Measurements from ENCODE around the gene NDEL1. TPM values are rescaled to one million over a fixed set of nuclear protein-coding genes. Genes with fewer than 3 reads are reported as not detected.

Gene NDEL1, protein sequence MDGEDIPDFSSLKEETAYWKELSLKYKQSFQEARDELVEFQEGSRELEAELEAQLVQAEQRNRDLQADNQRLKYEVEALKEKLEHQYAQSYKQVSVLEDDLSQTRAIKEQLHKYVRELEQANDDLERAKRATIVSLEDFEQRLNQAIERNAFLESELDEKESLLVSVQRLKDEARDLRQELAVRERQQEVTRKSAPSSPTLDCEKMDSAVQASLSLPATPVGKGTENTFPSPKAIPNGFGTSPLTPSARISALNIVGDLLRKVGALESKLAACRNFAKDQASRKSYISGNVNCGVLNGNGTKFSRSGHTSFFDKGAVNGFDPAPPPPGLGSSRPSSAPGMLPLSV
- 67.3 and 150 TPM in 2 replicates for total RNA-seq (2011; cell fraction: chromatin; rRNA removed; ENCODE audit: low replicate concordance)
- total RNA-seq (2011; cell fraction: nucleolus; rRNA removed) = 50.3 and 51.5 TPM in 2 replicates
- total RNA-seq (2011; cell fraction: nucleoplasm; rRNA removed) = 71.7 and 72.9 TPM in 2 replicates
- total RNA-seq (2014; rRNA removed) (17.3 and 19.0 TPM in 2 replicates), total RNA-seq (2014; rRNA removed; fragmentation: Illumina TruSeq; extraction: Trizol) (21.1 and 25.3 TPM in 2 replicates), total RNA-seq (2015; rRNA removed; fragmentation: Illumina TruSeq; extraction: Trizol) (22.7 and 23.7 TPM in 2 replicates), total RNA-seq (2021) (23.5 and 26.6 TPM in 2 replicates), polyA plus RNA-seq (2011; rRNA removed) (29.1 and 30.5 TPM in 2 replicates), polyA plus RNA-seq (2014; fragmentation: Illumina TruSeq; extraction: Trizol) (26.9 and 28.6 TPM in 2 replicates), polyA plus RNA-seq (2014; fragmentation: Nextera tagmentation; extraction: Ambion mirVana) (1 to 10 TPM in 1 of 2 experiments, under 1 TPM in 1; 0.86 to 2.0 TPM), polyA plus RNA-seq (2014; rRNA removed) (29.2 and 38.7 TPM in 2 replicates), polyA minus RNA-seq (2011; rRNA and poly(A)+ RNA removed) (29.0 and 31.7 TPM in 2 replicates), Bru-seq, nascent RNA (percentile 84 among the genes with signal in this experiment), BruChase-seq, experiment 1, labeled RNA remaining after a 2-hour chase (percentile 85 among the genes with signal in this experiment), BruChase-seq, experiment 2, labeled RNA remaining after a 6-hour chase (percentile 85 among the genes with signal in this experiment)
- polyA plus RNA-seq (2011; cell fraction: cytosol; rRNA removed) = 29.5 and 36.3 TPM in 2 replicates
- polyA plus RNA-seq (2011; cell fraction: nucleus; rRNA removed) = 70.1 and 75.1 TPM in 2 replicates
- polyA plus RNA-seq (2012) = 19.6 and 20.6 TPM in 2 replicates
- 10.7 and 14.2 TPM in 2 replicates for polyA minus RNA-seq (2011; cell fraction: cytosol; rRNA and poly(A)+ RNA removed)
- polyA minus RNA-seq (2011; cell fraction: nucleus; rRNA and poly(A)+ RNA removed) = 28.3 and 50.1 TPM in 2 replicates
- long read RNA-seq, experiment 1, transcript NDEL1-204 (1 exons, 3,927 nt) = minor isoform, 14 of 57 reads
- long read RNA-seq, experiment 1, transcript NDEL1-201 (9 exons, 2,372 nt) = major isoform, 19 of 57 reads
- long read RNA-seq, experiment 1, partial matches to known transcripts = 5 of 57 reads
- long read RNA-seq, experiment 1, other reads (novel, unspliced or antisense) = 15 of 57 reads
- long read RNA-seq, experiment 2, transcript NDEL1-201 (9 exons, 2,372 nt) = major isoform, 10 of 29 reads
- long read RNA-seq, experiment 2, transcript NDEL1-204 (1 exons, 3,927 nt) = minor isoform, 7 of 29 reads
- long read RNA-seq, experiment 2, partial matches to known transcripts = 2 of 29 reads
- long read RNA-seq, experiment 2, other reads (novel, unspliced or antisense) = 8 of 29 reads
- long read RNA-seq, experiment 3, transcript NDEL1-201 (9 exons, 2,372 nt) = major isoform, 10 of 14 reads
- long read RNA-seq, experiment 3, partial matches to known transcripts = 0 of 14 reads
- long read RNA-seq, experiment 3, other reads (novel, unspliced or antisense) = 2 of 14 reads

- peaks cover 14% of the 10 kb centered on the region; the same call in 2 of the 3 replicates for H3K36me3 ChIP-seq (ENCODE audit: control insufficient read depth, insufficient read depth, low read length)
- peaks cover 0 to 7% of the 10 kb centered on the region in 2 experiments; a peak in 3 of 5 replicates for H3K4me1 ChIP-seq (replicated peaks in 1 of 2; ENCODE audit: control insufficient read depth in 2 of 2, insufficient read depth in 2 of 2, low read length in 2 of 2)
- peak within 1 kb of the TSS; percentile 96 for H3K4me3 ChIP-seq
- in situ Hi-C loops (cut with MboI) (no loop called here), intact Hi-C loops (cut with micrococcal nuclease) (no loop called here)
- peak within 1 kb of the TSS; percentile 94 for H3K4me2 ChIP-seq (ENCODE audit: insufficient read depth, low read length)
- peak within 1 kb of the TSS; percentile 91 to 96 for H3K9ac ChIP-seq (ENCODE audit: insufficient read depth in 1 of 2, low read depth in 2 of 2, low read length in 2 of 2)
- DNase-seq (ENCODE audit: extremely low read depth in 1 of 4, low spot score in 3 of 4) (peak; percentile 95 to 98 (median 96)), FAIRE-seq (peak; percentile 83), ATAC-seq (peak; percentile 99)
- BruUV-seq (replicated peaks) = TSS peak; percentile 92
- H3K27ac ChIP-seq (ENCODE audit: extremely low read depth, low read depth, low read length) = peak within 1 kb of the TSS; percentile 95
- H3K9me1 ChIP-seq (ENCODE audit: control insufficient read depth, insufficient read depth, low read length) = no peaks in the 10 kb centered on the region
- H3K27me3 ChIP-seq (ENCODE audit: control insufficient read depth in 2 of 2, insufficient read depth in 2 of 2, low read length in 2 of 2) = no peaks in the 10 kb centered on the region
- ChIA-PET CTCF (ENCODE audit: low intra/inter-chr PET ratio) (no interaction called here), POLR2A (interaction anchor here (0.6 to 2.0 kb wide), 7 partner anchors 10 to 304 kb away, joined by 3 to 7 read pairs (median 4); no protein-coding TSS in a partner anchor)
- H2AFZ ChIP-seq (ENCODE audit: low read depth, low read length) = peak within 1 kb of the TSS; percentile 99
- WGBS (ENCODE audit: insufficient coverage, low coverage, missing lambda C conversion rate) = 2% methylated on average over 50 of the region's 68 CpGs
- no peaks in the 10 kb centered on the region for H3K9me3 ChIP-seq (replicated peaks; ENCODE audit: control insufficient read depth, insufficient read depth, low read depth, low read length)
- H3K79me2 ChIP-seq (ENCODE audit: control insufficient read depth, insufficient read depth, low read length) = peaks cover 38% of the 10 kb centered on the region
- H4K20me1 ChIP-seq (replicated peaks; ENCODE audit: control insufficient read depth, insufficient read depth, low read length) = no peaks in the 10 kb centered on the region
- TF ChIP-seq UBTF (IDR thresholded peaks at IDR 0.05; ENCODE audit: borderline replicate concordance in 1 of 2, low read depth in 2 of 2, low read length in 2 of 2) (peak in 1 of 2 experiments; percentile 91; a peak in 2 of 4 replicates), TOE1 (IDR thresholded peaks at IDR 0.05; ENCODE audit: borderline replicate concordance) (no peak), TOE1 (CRISPR knock-in tag; IDR thresholded peaks at IDR 0.05; ENCODE audit: borderline replicate concordance, low read depth) (peak; percentile 82; the same call in 1 of the 2 replicates), HNRNPUL1 (IDR thresholded peaks at IDR 0.05; ENCODE audit: low read length) (no peak), E2F5 (CRISPR knock-in tag; IDR thresholded peaks at IDR 0.05) (0 out of 2 replicates have a peak, but pooled peaks have one; percentile 55), BMI1 (IDR thresholded peaks at IDR 0.05; ENCODE audit: low read length) (no peak), HDAC8 (tag; IDR thresholded peaks at IDR 0.05) (no peak), NUFIP1 (IDR thresholded peaks at IDR 0.05; ENCODE audit: partially characterized antibody) (no peak), BRD4 (IDR thresholded peaks at IDR 0.05) (no peak)
These were observed at the start of gene NDEL1 for GRCh38 chr17:8435245-8436168. NDEL1 (plus strand) TSS chr17:8435884; CDS start chr17:8444272, 8,388 bp downstream.

All from K562 (cell line).